H9 (cell line): ENCODE measurements around the gene GJB4. TPM values are rescaled to one million over a fixed set of nuclear protein-coding genes. Genes with fewer than 3 reads are reported as not detected.

Experiments
- DNase-seq: peaks from one replicate; pipeline ENCODE4 v3.0.0-alpha.2; 2017
- H2AFZ ChIP-seq: one replicate; pipeline ENCODE4 v1.6.1; 2013; ENCODE audit warnings: mild to moderate bottlenecking, low read length, control low read depth, moderate library complexity
- H2AK5ac ChIP-seq: 2 replicates; pipeline ENCODE4 v1.6.1; 2013; ENCODE audit warnings: low read length, control low read depth, mixed read lengths; ENCODE audit not compliant: insufficient read length
- H2BK120ac ChIP-seq: one replicate; pipeline ENCODE4 v1.6.1; 2013; ENCODE audit warnings: low read depth, mild to moderate bottlenecking, low read length, control low read depth, inconsistent platforms; ENCODE audit not compliant: poor library complexity, severe bottlenecking
- H2BK12ac ChIP-seq: 2 replicates; pipeline ENCODE4 v1.6.1; 2013; ENCODE audit warnings: low read length, control low read depth, mixed read lengths, low read depth; ENCODE audit not compliant: insufficient read length
- H2BK15ac ChIP-seq: 2 replicates; pipeline ENCODE4 v1.6.1; 2013; ENCODE audit warnings: low read depth, low read length, control low read depth
- H2BK20ac ChIP-seq: one replicate; pipeline ENCODE4 v1.6.1; 2013; ENCODE audit warnings: low read depth, mild to moderate bottlenecking, low read length, control low read depth, inconsistent platforms; ENCODE audit not compliant: poor library complexity, severe bottlenecking
- H2BK5ac ChIP-seq: 2 replicates; pipeline ENCODE4 v1.6.1; 2013; ENCODE audit warnings: low read length, control low read depth, mixed read lengths; ENCODE audit not compliant: insufficient read length
- H3K14ac ChIP-seq: 2 replicates; pipeline ENCODE4 v1.6.1; 2013; ENCODE audit warnings: low read length, control low read depth; ENCODE audit not compliant: insufficient read depth
- H3K18ac ChIP-seq: 2 replicates; pipeline ENCODE4 v1.6.1; 2013; ENCODE audit warnings: low read depth, mild to moderate bottlenecking, mixed read lengths, low read length, control low read depth; ENCODE audit not compliant: insufficient read length
- H3K23ac ChIP-seq: 2 replicates; pipeline ENCODE4 v1.6.1; 2013; ENCODE audit warnings: low read length, control low read depth, mixed read lengths, low read depth; ENCODE audit not compliant: insufficient read length
- H3K23me2 ChIP-seq: 2 replicates; pipeline ENCODE4 v1.6.1; 2013; ENCODE audit warnings: low read depth, mild to moderate bottlenecking, mixed read lengths, low read length, control low read depth; ENCODE audit not compliant: insufficient read length, poor library complexity, severe bottlenecking
- H3K27ac ChIP-seq: 2 replicates; pipeline ENCODE4 v1.5.1; 2013; ENCODE audit warnings: low read length, control low read depth, mixed read lengths, low read depth; ENCODE audit not compliant: insufficient read length
- H3K27me3 ChIP-seq: 2 replicates; pipeline ENCODE4 v1.6.1; 2013; ENCODE audit warnings: low read length, control low read depth, inconsistent platforms; ENCODE audit not compliant: insufficient read depth
- H3K4ac ChIP-seq: 2 replicates; pipeline ENCODE4 v1.6.1; 2013; ENCODE audit warnings: low read depth, mild to moderate bottlenecking, control low read depth, inconsistent platforms, low read length, moderate library complexity
- H3K4me1 ChIP-seq: 2 replicates; pipeline ENCODE4 v1.6.1; 2013; ENCODE audit warnings: low read length, control low read depth, inconsistent platforms; ENCODE audit not compliant: insufficient read depth
- H3K4me2 ChIP-seq: 2 replicates; pipeline ENCODE4 v1.6.1; 2013; ENCODE audit warnings: low read length, control low read depth, mixed read lengths; ENCODE audit not compliant: insufficient read length, insufficient read depth
- H3K56ac ChIP-seq: 2 replicates; pipeline ENCODE4 v1.6.1; 2013; ENCODE audit warnings: low read depth, mild to moderate bottlenecking, mixed read lengths, low read length, control low read depth; ENCODE audit not compliant: insufficient read length
- H3K79me1 ChIP-seq: 2 replicates; pipeline ENCODE4 v1.6.1; 2013; ENCODE audit warnings: low read depth, mild to moderate bottlenecking, moderate library complexity, low read length, control low read depth, inconsistent platforms; ENCODE audit not compliant: insufficient read depth, poor library complexity, severe bottlenecking
- H3K79me2 ChIP-seq: 2 replicates; pipeline ENCODE4 v1.6.1; 2013; ENCODE audit warnings: low read length, control low read depth, inconsistent platforms; ENCODE audit not compliant: insufficient read depth
- H3K9ac ChIP-seq: 2 replicates; pipeline ENCODE4 v1.6.1; 2013; ENCODE audit warnings: low read length, control low read depth, mixed read lengths; ENCODE audit not compliant: insufficient read length; ENCODE audit errors: extremely low read depth
- H3K9me3 ChIP-seq: one replicate; pipeline ENCODE4 v1.6.1; 2013; ENCODE audit warnings: low read depth, low read length, inconsistent platforms; ENCODE audit not compliant: control insufficient read depth
- H3T11ph ChIP-seq: one replicate; pipeline ENCODE4 v1.6.1; 2013; ENCODE audit warnings: mild to moderate bottlenecking, low read length, control low read depth, inconsistent platforms
- H4K20me1 ChIP-seq: one replicate; pipeline ENCODE4 v1.6.1; 2013; ENCODE audit not compliant: control insufficient read depth, insufficient read length, insufficient read depth
- H4K5ac ChIP-seq: 2 replicates; pipeline ENCODE4 v1.6.1; 2013; ENCODE audit warnings: low read depth, mild to moderate bottlenecking, mixed read lengths, low read length, control low read depth; ENCODE audit not compliant: insufficient read length
- H4K8ac ChIP-seq: replicated peaks from 2 replicates; pipeline ENCODE4 v1.6.1; 2013; ENCODE audit warnings: low read length, control low read depth, mixed read lengths, low read depth; ENCODE audit not compliant: insufficient read length
- H4K91ac ChIP-seq: 2 replicates; pipeline ENCODE4 v1.6.1; 2013; ENCODE audit warnings: low read depth, mild to moderate bottlenecking, moderate library complexity, mixed read lengths, low read length, control low read depth; ENCODE audit not compliant: insufficient read length
- H3K27ac Mint-ChIP-seq, 3 experiments: 2 replicates in 2 of 3; 3 replicates in 1 of 3; pipeline ENCODE4 v1.8.0; 2020 to 2021; ENCODE audit warnings: mixed read lengths in 3 of 3, mild to moderate bottlenecking in 1 of 3, moderate library complexity in 1 of 3
- H3K27me3 Mint-ChIP-seq: 2 replicates; pipeline ENCODE4 v1.8.0; 2021; ENCODE audit warnings: low read depth, mild to moderate bottlenecking, moderate library complexity, mixed read lengths
- H3K36me3 Mint-ChIP-seq, 3 experiments: 2 replicates in 2 of 3; 3 replicates in 1 of 3; pipeline ENCODE4 v1.8.0; 2020 to 2021; ENCODE audit warnings: low read depth in 3 of 3, mixed read lengths in 3 of 3; ENCODE audit not compliant: insufficient read depth in 1 of 3
- H3K4me1 Mint-ChIP-seq, 2 experiments: 2 replicates each; pipeline ENCODE4 v1.8.0; 2020; ENCODE audit warnings: mixed read lengths in 2 of 2
- H3K4me3 Mint-ChIP-seq, 2 experiments: 2 replicates in 1 of 2; 3 replicates in 1 of 2; pipeline ENCODE4 v1.8.0; 2020 to 2021; ENCODE audit warnings: mild to moderate bottlenecking in 2 of 2, mixed read lengths in 2 of 2, moderate library complexity in 1 of 2
- H3K9me3 Mint-ChIP-seq, 2 experiments: 2 replicates in 1 of 2; 3 replicates in 1 of 2; pipeline ENCODE4 v1.8.0; 2020; ENCODE audit warnings: mild to moderate bottlenecking in 2 of 2, mixed read lengths in 2 of 2, moderate library complexity in 1 of 2
- CTCF ChIP-seq: fragments of 200-600 bp; sonication (generic); conservative IDR thresholded peaks from 3 replicates; pipeline ENCODE4 v1.8.0; 2021; ENCODE audit warnings: antibody characterized with exemption, mild to moderate bottlenecking
- WGBS: extraction: QIAGEN DNeasy Blood & Tissue Kit; methylation state at CpG from one replicate; pipeline ENCODE4 v1.1.7; 2013; ENCODE audit warnings: missing lambda C conversion rate, low lambda C conversion rate, mixed read lengths; ENCODE audit not compliant: insufficient read length; ENCODE audit errors: extremely low coverage; 5-methylcytosine and 5-hydroxymethylcytosine counted together
- total RNA-seq: library from RNA; stranded (reverse); gene quantifications from 2 replicates; pipeline ENCODE4 v1.2.1, GENCODE V29; 2021

The GJB4 gene
- total RNA-seq, 1 experiment from 2014 or later, result not detected

DNA sequence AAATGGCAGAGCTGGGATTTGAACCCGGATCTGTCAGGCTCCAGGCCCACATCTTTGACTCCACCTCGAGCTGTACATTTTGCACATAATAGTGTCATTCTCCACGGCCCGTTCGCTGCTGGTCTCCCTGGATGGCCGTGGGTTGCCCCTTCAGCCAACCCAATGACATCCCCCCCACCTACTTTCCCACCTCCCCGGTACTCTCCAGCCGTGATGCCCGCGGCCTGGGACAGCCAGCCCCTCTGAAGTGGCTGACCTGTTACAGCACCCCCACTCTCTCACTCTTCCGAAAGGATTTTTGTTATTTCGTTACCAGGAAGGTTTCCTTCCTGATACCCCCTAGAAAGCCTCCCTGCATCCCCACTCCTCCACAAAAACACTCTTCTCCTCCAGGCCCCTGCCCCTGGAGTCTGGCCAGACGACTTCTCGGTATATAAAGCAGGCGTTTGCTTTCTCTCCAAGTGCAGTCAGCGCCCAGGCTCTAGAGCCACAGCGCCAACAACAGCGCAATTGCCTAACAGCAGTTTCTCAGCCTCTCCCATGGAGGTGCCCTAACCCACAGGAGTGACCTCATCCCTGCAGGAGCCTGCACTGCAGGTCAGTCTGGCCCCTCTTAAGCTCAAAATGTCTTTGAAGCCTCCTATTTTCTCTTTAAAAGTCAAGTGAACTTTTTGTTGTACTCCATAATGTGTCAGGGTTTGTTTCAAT is 19.2 kb upstream of the GJB4 start:
- Histone ChIP-seq H2BK120ac (no peak overlapping the region), H3T11ph (no peak overlapping the region), H4K5ac (no peak overlapping the region), H3K4me2 (no peak overlapping the region), H4K20me1 (no peaks in the 10 kb centered on the region), H4K8ac (no peak overlapping the region), H2BK12ac (no peak overlapping the region), H3K14ac (no peak overlapping the region), H2AK5ac (no peak overlapping the region), H2AFZ (no peak overlapping the region), H3K4ac (no peak overlapping the region), H3K79me1 (no peaks in the 10 kb centered on the region), H3K27ac (no peak overlapping the region), H3K9me3 (no peaks in the 10 kb centered on the region), H2BK5ac (no peak overlapping the region), H4K91ac (no peak overlapping the region), H3K23me2 (no peaks in the 10 kb centered on the region), H2BK20ac (no peak overlapping the region), H3K27me3 (no peaks in the 10 kb centered on the region), H2BK15ac (no peak overlapping the region), H3K9ac (no peak overlapping the region), H3K23ac (no peak overlapping the region), H3K4me1 (no peaks in the 10 kb centered on the region), H3K79me2 (no peaks in the 10 kb centered on the region), H3K56ac (no peak overlapping the region), H3K18ac (no peak overlapping the region)
- Mint-ChIP-seq H3K4me3 (0 out of 5 replicates have a peak overlapping the region, but pooled peaks of 1 of the 2 experiments have one; percentile 24), H3K9me3 (no peaks in the 10 kb centered on the region), H3K27me3 (peaks cover 25% of the 10 kb centered on the region), H3K27ac (no peak overlapping the region), H3K36me3 (no peaks in the 10 kb centered on the region), H3K4me1 (peaks cover 12 to 27% of the 10 kb centered on the region in 2 experiments)
- WGBS, result no CpG with 5 or more reads among the region's 18 CpGs
- peak; percentile 33; the same call in 1 of the 3 replicates for TF ChIP-seq CTCF
- peak; percentile 69 for DNase-seq
